Naive thymus-derived CD4-positive, alpha-beta T cell (primary cell): ENCODE data around the gene GANAB. TPM values are rescaled to one million over a fixed set of nuclear protein-coding genes. Genes with fewer than 3 reads are reported as not detected.

Source experiments
- ATAC-seq: fragments of 150-1000 bp; cut with Tn5 transposase; 2 replicates; pipeline ENCODE4 v1.10.0; 2021; ENCODE audit warnings: mild to moderate bottlenecking, moderate library complexity
- CTCF ChIA-PET: fragments of 350-600 bp; sonication (Branson Sonifier 250); formaldehyde crosslinking; loops from one replicate; lab custom pipeline; 2021; ENCODE audit warnings: antibody characterized with exemption; lab: Charles Lee
- POLR2A ChIA-PET: fragments of 350-600 bp; sonication (Branson Sonifier 250); formaldehyde crosslinking; loops from one replicate; lab custom pipeline; 2021; ENCODE audit warnings: antibody characterized with exemption, inconsistent platforms; lab: Charles Lee
- DNase-seq, 9 donors: peaks; one replicate each; pipeline versions ENCODE4 v3.0.0 to v3.0.0-alpha.2; 2020 to 2022; ENCODE audit warnings: mixed read lengths in 1 of 9
- H3K27ac ChIP-seq: one replicate; pipeline ENCODE4 v1.7.0; 2013; ENCODE audit warnings: mild to moderate bottlenecking, low read depth, low read length, moderate library complexity
- H3K27me3 ChIP-seq, 2 donors: one replicate each; pipeline ENCODE4 v1.7.0; 2013; ENCODE audit warnings: low read length in 2 of 2, mild to moderate bottlenecking in 2 of 2, moderate library complexity in 2 of 2; ENCODE audit not compliant: control insufficient read depth in 2 of 2, insufficient read depth in 2 of 2
- H3K36me3 ChIP-seq, 3 experiments: 1 replicate in 2 of 3; 2 replicates in 1 of 3; pipeline ENCODE4 v1.7.0; 2013; ENCODE audit warnings: low read length in 3 of 3, mild to moderate bottlenecking in 3 of 3, moderate library complexity in 1 of 3; ENCODE audit not compliant: insufficient read depth in 3 of 3, control insufficient read depth in 2 of 3
- H3K4me1 ChIP-seq, 2 donors: one replicate each; pipeline ENCODE4 v1.7.0; 2013; ENCODE audit warnings: low read length in 2 of 2, mild to moderate bottlenecking in 2 of 2, moderate library complexity in 1 of 2; ENCODE audit not compliant: control insufficient read depth in 2 of 2, insufficient read depth in 2 of 2
- H3K4me3 ChIP-seq: 2 replicates; pipeline ENCODE4 v1.7.0; 2013; ENCODE audit warnings: mild to moderate bottlenecking, low read length
- H3K9me3 ChIP-seq, 3 experiments: 1 replicate in 2 of 3; 2 replicates in 1 of 3; pipeline ENCODE4 v1.7.0; 2013; ENCODE audit warnings: low read length in 3 of 3; ENCODE audit not compliant: control insufficient read depth in 2 of 3
- H3K27ac Mint-ChIP-seq, 9 donors: one replicate each; pipeline ENCODE4 v1.8.0; 2020 to 2022; ENCODE audit warnings: mixed read lengths in 9 of 9, mild to moderate bottlenecking in 8 of 9, moderate library complexity in 5 of 9, inconsistent platforms in 2 of 9
- H3K27me3 Mint-ChIP-seq, 5 donors: one replicate each; pipeline ENCODE4 v1.8.0; 2021 to 2022; ENCODE audit warnings: mixed read lengths in 5 of 5, mild to moderate bottlenecking in 1 of 5
- H3K36me3 Mint-ChIP-seq, 5 donors: one replicate each; pipeline ENCODE4 v1.8.0; 2020 to 2022; ENCODE audit warnings: mixed read lengths in 5 of 5, mild to moderate bottlenecking in 3 of 5, inconsistent platforms in 1 of 5
- H3K4me1 Mint-ChIP-seq, 7 donors: one replicate each; pipeline ENCODE4 v1.8.0; 2020 to 2022; ENCODE audit warnings: mixed read lengths in 7 of 7, mild to moderate bottlenecking in 3 of 7, inconsistent platforms in 1 of 7
- H3K4me3 Mint-ChIP-seq, 10 donors: one replicate each; pipeline ENCODE4 v1.8.0; 2020 to 2022; ENCODE audit warnings: mild to moderate bottlenecking in 10 of 10, mixed read lengths in 10 of 10, moderate library complexity in 6 of 10, inconsistent platforms in 2 of 10
- H3K9me3 Mint-ChIP-seq, 11 donors: one replicate each; pipeline ENCODE4 v1.8.0; 2020 to 2022; ENCODE audit warnings: mixed read lengths in 11 of 11, mild to moderate bottlenecking in 4 of 11, inconsistent platforms in 1 of 11, moderate library complexity in 1 of 11
- intact Hi-C, 2 donors: fragments of 100-400 bp; cut with micrococcal nuclease; formaldehyde crosslinking; loops; one replicate each; pipeline ENCODE4 v1.15.1; 2023
- polyA plus RNA-seq, 2 donors: library from polyadenylated mRNA; unstranded; fragments of 300-500 nt; fragmentation: Illumina TruSeq; gene quantifications; one replicate each; pipeline ENCODE4 v1.2.3, GENCODE V29; 2021
- total RNA-seq, 6 experiments: library from RNA in 5 of 6; stranded (reverse) in 5 of 6; gene quantifications; 1 replicate in 5 of 6; 2 replicates in 1 of 6; pipeline ENCODE4 v1.2.3 and lab custom pipeline; 2021 to 2026

GANAB gene
- total and polyA plus RNA-seq, 7 experiments from 2014 or later = 157 to 313 (median 217) TPM

DNA sequence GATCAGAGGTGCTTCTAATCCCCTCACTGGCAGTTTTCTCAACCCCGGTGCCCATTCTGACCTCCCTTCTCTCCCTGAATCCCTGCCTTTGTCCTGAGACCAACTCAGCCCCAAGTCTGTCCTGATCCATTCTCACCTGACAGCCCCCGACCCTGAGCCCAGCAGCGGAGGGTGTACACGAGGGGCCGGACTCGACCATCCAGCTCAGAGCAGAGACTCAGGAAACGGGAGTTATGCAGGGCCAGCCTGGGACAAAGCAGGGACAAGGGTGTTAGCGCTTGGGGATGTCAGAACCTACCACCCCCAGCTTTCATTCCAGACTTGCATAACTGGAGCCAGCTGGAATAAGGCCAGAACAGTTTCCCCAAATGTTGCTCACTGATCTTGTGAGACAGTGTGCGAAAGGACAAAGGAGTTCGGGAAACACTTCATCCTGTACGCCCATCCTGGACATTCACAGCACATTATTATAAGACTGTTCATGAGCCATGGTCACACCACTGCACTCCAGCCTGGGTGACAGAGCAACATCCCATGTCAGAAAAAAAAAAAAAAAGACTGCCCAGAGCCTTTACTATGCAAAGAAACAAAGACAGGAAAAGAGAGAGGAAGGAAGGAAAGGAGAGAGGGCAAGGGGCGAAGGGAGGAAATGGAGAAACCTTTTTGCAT lies 69.2 kb downstream of the GANAB start:
- peaks cover 21 to 37% (median 29%) of the 10 kb centered on the region in 7 donors for H3K4me1 Mint-ChIP-seq
- ATAC-seq (no peak), DNase-seq (no peak)
- ChIA-PET POLR2A (interaction anchor here (0.6 to 8.1 kb wide), 5 partner anchors 15 to 135 kb away, joined by 3 to 92 read pairs (median 3); partner anchors contain the start of genes C11orf98, CSKMT and TUT1), CTCF (interaction anchor here (1.4 kb wide), 1 partner anchor 13 kb away, joined by 3 read pairs; no protein-coding TSS in a partner anchor)
- peaks cover 0 to 2% (median 0%) of the 10 kb centered on the region in 11 donors for H3K9me3 Mint-ChIP-seq
- H3K27ac Mint-ChIP-seq = peak overlapping the region in 2 of 9 donors; percentile 17 to 68
- peaks cover 0 to 65% (median 7%) of the 10 kb centered on the region in 3 experiments for H3K36me3 ChIP-seq
- H3K4me3 ChIP-seq = no peak overlapping the region
- H3K27me3 ChIP-seq = no peaks in the 10 kb centered on the region
- H3K36me3 Mint-ChIP-seq = peaks cover 1 to 24% (median 17%) of the 10 kb centered on the region in 5 donors
- H3K4me3 Mint-ChIP-seq = peak overlapping the region in 1 of 10 donors; percentile 26
- H3K27ac ChIP-seq = no peak overlapping the region
- no peaks in the 10 kb centered on the region for H3K27me3 Mint-ChIP-seq
- H3K4me1 ChIP-seq = peaks cover 7 to 8% of the 10 kb centered on the region in 2 donors
- no peaks in the 10 kb centered on the region for H3K9me3 ChIP-seq
- intact Hi-C loops = no loop called here

DNA sequence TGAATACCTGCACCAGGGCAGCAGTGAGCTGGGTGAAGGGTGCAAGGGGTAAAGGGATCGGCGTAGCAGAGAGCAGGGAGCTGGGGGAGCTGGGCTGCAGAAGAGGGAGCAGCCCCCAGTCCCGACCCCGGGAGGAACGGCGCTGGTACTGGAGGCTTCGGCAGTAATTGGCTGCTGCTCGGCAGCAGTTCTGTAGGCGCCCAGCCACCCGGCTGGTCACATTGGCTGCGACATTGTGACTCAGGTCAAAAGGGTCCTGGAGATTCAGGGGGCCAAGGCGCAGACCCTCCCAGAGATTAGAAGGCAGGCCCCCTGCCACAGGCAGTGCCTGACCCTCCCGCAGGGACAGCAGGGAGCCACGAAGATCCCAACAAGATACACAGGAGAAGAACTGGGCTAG lies 70.6 kb downstream of the GANAB start:
- Histone ChIP-seq H3K4me1 (peaks cover 8 to 11% of the 10 kb centered on the region in 2 donors), H3K9me3 (no peaks in the 10 kb centered on the region), H3K36me3 (peaks cover 0 to 68% (median 2%) of the 10 kb centered on the region in 3 experiments), H3K27me3 (no peaks in the 10 kb centered on the region), H3K4me3 (no peak overlapping the region), H3K27ac (no peak overlapping the region)
- Mint-ChIP-seq H3K36me3 (peaks cover 15 to 30% (median 24%) of the 10 kb centered on the region in 5 donors), H3K4me3 (peak overlapping the region in 8 of 10 donors; percentile 66 to 100 (median 94)), H3K4me1 (peaks cover 34 to 47% (median 39%) of the 10 kb centered on the region in 7 donors), H3K27me3 (no peaks in the 10 kb centered on the region), H3K27ac (peak overlapping the region in 6 of 9 donors; percentile 59 to 95 (median 81)), H3K9me3 (peaks cover 0 to 2% (median 0%) of the 10 kb centered on the region in 11 donors)
- POLR2A ChIA-PET = interaction anchor here (7.5 to 8.1 kb wide), 2 partner anchors 17 to 20 kb away, joined by 92 read pairs; partner anchors contain the start of gene TUT1
- DNase-seq (no peak), ATAC-seq (no peak)
- intact Hi-C loops = no loop called here
- CTCF ChIA-PET = no interaction called here

DNA sequence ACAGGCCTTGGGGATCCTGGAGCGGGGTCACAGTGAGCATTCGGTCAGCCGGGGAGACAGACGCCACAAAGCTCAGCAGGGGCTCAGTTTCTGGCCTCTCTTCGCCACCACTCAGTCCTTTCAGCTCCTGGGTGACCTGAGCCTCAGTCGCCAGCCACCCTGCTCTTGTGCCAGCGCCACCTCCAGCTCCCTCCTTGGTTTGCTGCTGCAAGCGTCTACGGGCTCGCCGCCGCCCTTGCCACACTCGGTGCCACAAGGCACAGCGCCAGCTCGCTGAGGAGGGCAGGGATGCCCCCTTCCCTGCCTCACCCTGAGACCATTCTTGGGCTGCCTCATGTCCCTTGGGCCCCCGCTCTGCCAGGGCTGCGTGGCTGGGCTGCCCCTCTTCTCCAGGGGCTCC lies 71.3 kb downstream of the GANAB start:
- ChIA-PET CTCF (interaction anchor here (0.5 to 2.1 kb wide), 4 partner anchors 13 to 177 kb away, joined by 3 to 12 read pairs (median 4); partner anchors contain the start of genes HNRNPUL2 and TUT1), POLR2A (interaction anchor here (0.9 to 8.1 kb wide), 9 partner anchors 10 to 94 kb away, joined by 3 to 92 read pairs (median 7); partner anchors contain the start of genes AHNAK, MTA2 and TUT1)
- DNase-seq (no peak), ATAC-seq (no peak)
- Histone ChIP-seq H3K36me3 (peaks cover 0 to 71% (median 0%) of the 10 kb centered on the region in 3 experiments), H3K9me3 (no peaks in the 10 kb centered on the region), H3K4me1 (peaks cover 8 to 11% of the 10 kb centered on the region in 2 donors), H3K27ac (peak overlapping the region; percentile 83), H3K27me3 (no peaks in the 10 kb centered on the region), H3K4me3 (no peak overlapping the region)
- H3K36me3 Mint-ChIP-seq = peaks cover 16 to 33% (median 27%) of the 10 kb centered on the region in 5 donors
- peaks cover 37 to 54% (median 40%) of the 10 kb centered on the region in 7 donors for H3K4me1 Mint-ChIP-seq
- H3K9me3 Mint-ChIP-seq = peaks cover 0 to 2% (median 0%) of the 10 kb centered on the region in 11 donors
- H3K27ac Mint-ChIP-seq = peak overlapping the region; percentile 81 to 98 (median 95)
- peak overlapping the region; percentile 94 to 100 (median 97) for H3K4me3 Mint-ChIP-seq
- H3K27me3 Mint-ChIP-seq = no peaks in the 10 kb centered on the region
- intact Hi-C loops = no loop called here

Other genes starting within 250 kb of the GANAB start
- not detected for gene SCGB1A1, start 227.6 kb downstream of the GANAB start, total RNA-seq
- gene SCGB1A1, start 227.6 kb downstream of the GANAB start, polyA plus RNA-seq = not detected
- 100 to 1,000 TPM; 174 to 622 (median 243) TPM for gene AHNAK, start 99.8 kb downstream of the GANAB start, total RNA-seq
- gene AHNAK, start 99.8 kb downstream of the GANAB start, polyA plus RNA-seq = 1 to 10 TPM; 6.7 to 7.7 TPM
- gene EEF1G, start 72.7 kb downstream of the GANAB start, total RNA-seq = 1,000 to 10,000 TPM; 1,186 to 2,550 (median 2,338) TPM
- gene EEF1G, start 72.7 kb downstream of the GANAB start, polyA plus RNA-seq = 1,000 to 10,000 TPM; 2,027 to 2,354 TPM
- 10 to 100 TPM; 34.5 to 54.6 (median 37.4) TPM for gene TUT1, start 55.1 kb downstream of the GANAB start, total RNA-seq
- 10 to 100 TPM; 20.2 to 25.4 TPM for gene TUT1, start 55.1 kb downstream of the GANAB start, polyA plus RNA-seq
- 100 to 1,000 TPM; 134 to 238 (median 199) TPM for gene MTA2, start 44.7 kb downstream of the GANAB start, total RNA-seq
- gene MTA2, start 44.7 kb downstream of the GANAB start, polyA plus RNA-seq = 10 to 100 TPM; 25.6 to 46.4 TPM
- gene EML3, start 33.8 kb downstream of the GANAB start, total RNA-seq = 100 to 1,000 TPM; 152 to 209 (median 188) TPM
- 10 to 100 TPM; 14.6 to 23.9 TPM for gene EML3, start 33.8 kb downstream of the GANAB start, polyA plus RNA-seq
- 1 to 10 TPM; 1.2 to 2.4 (median 2.0) TPM for gene ROM1, start 33.4 kb downstream of the GANAB start, total RNA-seq
- under 1 TPM in 1 of 2 donors, not detected in 1; 0.51 TPM for gene ROM1, start 33.4 kb downstream of the GANAB start, polyA plus RNA-seq
- 10 to 100 TPM; 55.8 to 78.1 (median 71.2) TPM for gene B3GAT3, start 24.6 kb downstream of the GANAB start, total RNA-seq
- gene B3GAT3, start 24.6 kb downstream of the GANAB start, polyA plus RNA-seq = 10 to 100 TPM; 35.0 to 41.9 TPM
- 10 to 100 TPM; 14.0 to 33.8 (median 32.1) TPM for gene INTS5, start 6.7 kb upstream of the GANAB start, total RNA-seq
- gene INTS5, start 6.7 kb upstream of the GANAB start, polyA plus RNA-seq = 10 to 100 TPM; 39.1 to 72.2 TPM
- 100 to 1,000 TPM in 1 of 5 experiments, 10 to 100 TPM in 4; 23.2 to 103 (median 47.6) TPM for gene C11orf98, start 18.6 kb upstream of the GANAB start, total RNA-seq
- gene C11orf98, start 18.6 kb upstream of the GANAB start, polyA plus RNA-seq = 10 to 100 TPM; 84.2 to 96.9 TPM
- 10 to 100 TPM in 4 of 5 experiments, 1 to 10 TPM in 1; 8.9 to 29.3 (median 23.7) TPM for gene CSKMT, start 18.7 kb upstream of the GANAB start, total RNA-seq
- gene CSKMT, start 18.7 kb upstream of the GANAB start, polyA plus RNA-seq = 1 to 10 TPM; 2.5 TPM
- gene UQCC3, start 25.1 kb upstream of the GANAB start, total RNA-seq = 1 to 10 TPM; 2.2 to 8.2 (median 5.8) TPM
- gene UQCC3, start 25.1 kb upstream of the GANAB start, polyA plus RNA-seq = 10 to 100 TPM in 1 of 2 donors, 1 to 10 TPM in 1; 9.1 to 11.1 TPM
- gene LBHD1, start 25.7 kb upstream of the GANAB start, total RNA-seq = 10 to 100 TPM; 13.8 to 26.4 (median 20.8) TPM
- 1 to 10 TPM; 3.5 to 5.9 TPM for gene LBHD1, start 25.7 kb upstream of the GANAB start, polyA plus RNA-seq
- gene UBXN1, start 32.5 kb upstream of the GANAB start, total RNA-seq = 100 to 1,000 TPM; 114 to 215 (median 207) TPM
- gene UBXN1, start 32.5 kb upstream of the GANAB start, polyA plus RNA-seq = 100 to 1,000 TPM; 218 to 256 TPM
- gene LRRN4CL, start 42.9 kb upstream of the GANAB start, total RNA-seq = under 1 TPM in 3 of 5 experiments, not detected in 2; 0.12 to 0.38 (median 0.24) TPM
- not detected for gene LRRN4CL, start 42.9 kb upstream of the GANAB start, polyA plus RNA-seq
- gene BSCL2, start 60.8 kb upstream of the GANAB start, total RNA-seq = 10 to 100 TPM; 28.4 to 53.9 (median 39.0) TPM
- gene BSCL2, start 60.8 kb upstream of the GANAB start, polyA plus RNA-seq = 10 to 100 TPM; 57.9 to 63.5 TPM
- gene GNG3, start 61.1 kb upstream of the GANAB start, total RNA-seq = not detected
- not detected for gene GNG3, start 61.1 kb upstream of the GANAB start, polyA plus RNA-seq
- 10 to 100 TPM; 43.4 to 77.5 (median 65.3) TPM for gene HNRNPUL2, start 80.8 kb upstream of the GANAB start, total RNA-seq
- gene HNRNPUL2, start 80.8 kb upstream of the GANAB start, polyA plus RNA-seq = 1 to 10 TPM; 1.9 TPM
- gene TTC9C, start 81.9 kb upstream of the GANAB start, total RNA-seq = 10 to 100 TPM; 13.1 to 53.0 (median 47.1) TPM
- 10 to 100 TPM; 12.0 to 29.3 TPM for gene TTC9C, start 81.9 kb upstream of the GANAB start, polyA plus RNA-seq
- 10 to 100 TPM in 3 of 5 experiments, 1 to 10 TPM in 2; 6.4 to 24.1 (median 19.0) TPM for gene ZBTB3, start 107.5 kb upstream of the GANAB start, total RNA-seq
- gene ZBTB3, start 107.5 kb upstream of the GANAB start, polyA plus RNA-seq = 1 to 10 TPM; 4.1 to 7.7 TPM
- gene POLR2G, start 115.0 kb upstream of the GANAB start, total RNA-seq = 100 to 1,000 TPM in 1 of 5 experiments, 10 to 100 TPM in 4; 62.7 to 109 (median 77.8) TPM
- 100 to 1,000 TPM; 225 to 245 TPM for gene POLR2G, start 115.0 kb upstream of the GANAB start, polyA plus RNA-seq
- gene TAF6L, start 124.8 kb upstream of the GANAB start, total RNA-seq = 10 to 100 TPM; 13.1 to 34.9 (median 24.1) TPM
- 10 to 100 TPM in 1 of 2 donors, 1 to 10 TPM in 1; 8.4 to 13.9 TPM for gene TAF6L, start 124.8 kb upstream of the GANAB start, polyA plus RNA-seq
- gene TMEM179B, start 140.8 kb upstream of the GANAB start, total RNA-seq = 10 to 100 TPM; 23.2 to 72.3 (median 50.9) TPM
- 100 to 1,000 TPM; 103 to 113 TPM for gene TMEM179B, start 140.8 kb upstream of the GANAB start, polyA plus RNA-seq
- gene TMEM223, start 145.4 kb upstream of the GANAB start, total RNA-seq = 10 to 100 TPM in 3 of 5 experiments, 1 to 10 TPM in 2; 6.3 to 24.5 (median 21.0) TPM
- 10 to 100 TPM; 58.5 to 60.4 TPM for gene TMEM223, start 145.4 kb upstream of the GANAB start, polyA plus RNA-seq
- 100 to 1,000 TPM in 4 of 5 experiments, 10 to 100 TPM in 1; 92.1 to 421 (median 195) TPM for gene NXF1, start 158.8 kb upstream of the GANAB start, total RNA-seq
- gene NXF1, start 158.8 kb upstream of the GANAB start, polyA plus RNA-seq = 100 to 1,000 TPM in 1 of 2 donors, 10 to 100 TPM in 1; 66.9 to 106 TPM
- gene STX5, start 185.4 kb upstream of the GANAB start, total RNA-seq = 100 to 1,000 TPM in 2 of 5 experiments, 10 to 100 TPM in 3; 47.0 to 152 (median 57.3) TPM
- 10 to 100 TPM; 23.8 to 32.8 TPM for gene STX5, start 185.4 kb upstream of the GANAB start, polyA plus RNA-seq
- under 1 TPM in 1 of 5 experiments, not detected in 4; 0.89 TPM for gene TEX54, start 186.2 kb upstream of the GANAB start, total RNA-seq
- 1 to 10 TPM; 1.6 to 2.1 TPM for gene TEX54, start 186.2 kb upstream of the GANAB start, polyA plus RNA-seq
- 100 to 1,000 TPM in 4 of 5 experiments, 10 to 100 TPM in 1; 87.2 to 279 (median 102) TPM for gene WDR74, start 193.0 kb upstream of the GANAB start, total RNA-seq
- 10 to 100 TPM; 55.0 to 56.9 TPM for gene WDR74, start 193.0 kb upstream of the GANAB start, polyA plus RNA-seq
- 100 to 1,000 TPM; 159 to 239 (median 218) TPM for gene SLC3A2, start 234.3 kb upstream of the GANAB start, total RNA-seq
- gene SLC3A2, start 234.3 kb upstream of the GANAB start, polyA plus RNA-seq = 100 to 1,000 TPM; 118 to 189 TPM